Stimulated activated CD8-positive, alpha-beta memory T cell treated with anti-CD3 and anti-CD28 coated beads, Interleukin-7, amount 100 ng/mL, for 4 hours (primary cell): Measurements from ENCODE around the gene TMEM18.

Experiments
- DNase-seq, 2 donors: peaks; one replicate each; pipeline ENCODE4 v3.0.0-alpha.2; 2020; ENCODE audit warnings: low read depth in 2 of 2

Gene TMEM18

DNA sequence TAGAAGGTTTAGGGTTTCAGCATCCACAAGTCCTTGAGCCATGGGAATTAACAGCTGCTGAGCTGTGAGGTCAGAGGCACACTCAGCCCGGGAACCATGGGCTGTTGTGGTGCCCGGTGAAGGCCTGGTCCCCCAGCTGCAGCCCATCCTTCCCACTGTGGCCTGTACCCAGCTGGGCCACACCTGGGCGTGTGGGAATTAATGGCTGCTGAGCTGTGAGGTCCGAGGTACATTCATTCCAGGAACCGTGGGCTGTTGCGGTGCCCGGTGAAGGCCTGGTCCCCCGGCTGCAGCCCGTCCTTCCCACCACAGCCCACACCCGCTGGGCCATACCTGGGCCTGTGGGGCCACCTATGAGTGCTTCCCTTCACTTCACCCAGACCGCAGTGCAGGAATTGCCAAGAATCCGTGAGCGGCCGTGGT lies 25.2 kb downstream of the TMEM18 start:
- DNase-seq = no peak

DNA sequence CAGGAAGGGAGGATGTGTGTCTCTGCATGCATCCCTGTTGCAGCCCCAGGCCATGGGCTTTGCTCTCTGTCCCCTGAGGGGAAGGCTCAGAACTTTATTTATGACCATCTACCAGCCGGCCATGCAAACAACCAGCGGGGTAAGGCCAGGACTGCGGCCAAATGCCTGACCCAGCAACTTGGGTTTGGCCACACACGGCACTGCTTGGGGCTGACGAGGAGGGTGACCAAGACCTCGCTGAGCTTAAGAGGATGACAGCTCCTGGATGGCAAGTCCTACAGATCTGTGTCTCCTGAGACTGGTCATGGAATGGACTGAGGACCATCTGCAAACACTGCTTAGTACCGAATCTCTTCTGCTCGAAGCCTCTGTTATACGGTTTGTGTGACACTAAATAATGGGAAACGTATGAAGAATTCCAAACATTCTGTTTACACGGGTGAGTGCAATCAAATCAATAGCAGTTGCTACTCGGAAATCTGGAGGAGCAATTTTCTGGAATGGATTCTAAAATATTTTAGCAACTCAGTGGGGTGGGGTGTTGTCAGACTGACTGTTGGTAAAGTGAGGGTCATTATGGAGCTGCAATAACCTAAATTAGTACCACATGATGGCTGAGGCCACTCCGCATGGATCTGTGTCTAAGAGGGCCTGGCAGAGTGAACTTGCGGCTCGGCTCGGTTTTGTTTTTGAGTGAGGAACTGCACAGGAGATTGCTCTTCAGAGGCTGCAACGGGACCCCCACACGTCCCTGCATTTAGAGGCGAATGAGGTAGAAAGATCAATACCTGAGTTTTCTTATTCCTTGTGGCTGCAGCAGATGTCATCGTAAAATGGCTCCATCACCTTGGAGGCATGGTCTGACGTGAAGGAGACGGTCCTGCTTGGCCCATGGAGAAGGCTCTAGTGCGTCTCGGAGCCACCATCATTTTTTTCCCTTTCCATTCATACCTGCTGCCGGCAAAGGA lies 26.6 kb downstream of the TMEM18 start:
- DNase-seq = no peak

DNA sequence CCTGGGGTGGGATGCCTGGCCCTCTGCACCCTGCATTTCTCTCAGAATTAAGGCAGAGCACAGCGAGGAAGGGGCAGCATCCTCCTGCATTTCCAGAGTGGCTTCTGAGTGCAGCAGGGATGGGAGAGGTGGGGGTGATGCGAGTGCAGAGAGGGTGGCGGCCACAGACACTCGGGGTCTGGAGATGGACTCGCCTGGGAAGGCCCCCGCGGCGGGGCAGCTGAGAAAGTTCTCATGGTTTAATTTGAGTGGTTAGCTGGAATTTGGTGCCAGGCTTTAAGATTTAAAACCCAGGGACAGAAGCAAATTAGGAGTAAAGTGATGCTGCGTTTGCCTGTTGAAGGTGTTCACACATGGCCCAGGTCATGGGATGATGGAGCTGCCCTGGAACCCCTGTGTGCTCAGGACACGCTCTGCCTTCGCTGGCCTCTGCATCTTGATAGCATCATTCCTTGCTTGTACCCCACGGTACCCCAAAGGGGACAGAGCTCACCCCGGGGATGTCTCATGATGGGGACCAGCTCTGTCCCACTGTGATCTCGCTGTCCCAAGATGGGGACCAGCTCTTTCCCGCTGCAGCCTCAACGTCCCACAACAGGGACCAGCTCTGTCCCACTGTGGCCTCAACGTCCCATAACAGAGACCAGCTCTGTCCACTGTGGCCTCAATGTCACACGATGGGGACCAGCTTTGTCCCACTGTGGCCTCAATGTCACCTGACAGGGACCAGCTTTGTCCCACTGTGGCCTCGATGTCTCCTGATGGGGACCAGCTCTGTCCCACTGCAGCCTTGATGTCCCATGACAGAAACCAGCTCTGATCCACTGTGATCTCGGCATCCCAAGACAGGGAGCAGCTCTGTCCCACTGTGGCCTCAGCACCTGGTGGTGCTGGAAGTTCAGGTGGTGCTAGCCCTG lies 27.5 kb downstream of the TMEM18 start:
- no peak for DNase-seq

DNA sequence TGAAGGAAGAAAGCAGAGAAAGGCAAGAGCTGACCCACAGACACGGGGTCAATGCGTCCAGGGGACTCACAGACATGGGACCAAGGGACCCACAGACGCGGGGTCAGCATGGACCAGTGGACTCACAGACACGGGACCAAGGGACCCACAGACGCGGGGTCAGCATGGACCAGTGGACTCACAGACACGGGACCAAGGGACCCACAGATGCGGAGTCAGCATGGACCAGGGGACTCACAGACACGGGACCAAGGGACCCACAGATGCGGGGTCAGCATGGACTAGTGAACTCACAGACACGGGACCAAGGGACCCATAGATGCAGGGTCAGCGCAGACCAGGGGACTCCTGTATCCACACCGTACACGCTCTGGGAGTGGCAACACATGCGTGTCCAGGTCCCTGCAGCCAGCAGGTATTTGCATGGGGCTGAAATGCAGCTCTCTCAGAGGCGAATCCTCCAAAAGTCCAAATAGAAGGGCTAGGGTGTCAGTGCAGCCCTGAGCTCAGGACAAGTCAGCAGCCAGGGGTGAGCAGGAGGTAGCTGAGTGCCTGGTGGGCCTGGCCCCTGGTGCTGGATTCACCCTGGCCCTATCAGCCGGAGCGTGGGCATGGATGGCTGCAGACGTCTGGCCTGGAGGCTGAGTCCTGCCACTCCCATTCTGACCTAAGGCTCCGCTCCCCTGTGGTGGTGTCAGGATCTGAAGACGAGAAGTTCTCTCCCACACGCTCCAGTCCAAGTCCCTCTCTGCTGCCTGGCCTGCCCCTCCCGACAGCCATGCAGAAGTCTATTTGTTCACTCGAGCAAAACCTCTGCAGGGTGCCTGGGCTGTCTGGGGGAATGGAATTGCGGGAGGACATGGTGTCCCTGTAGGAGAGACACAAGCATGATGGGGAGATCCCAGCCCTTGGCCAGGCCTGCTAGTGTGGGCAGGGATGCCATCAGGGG lies 28.5 kb downstream of the TMEM18 start:
- DNase-seq = no peak

DNA sequence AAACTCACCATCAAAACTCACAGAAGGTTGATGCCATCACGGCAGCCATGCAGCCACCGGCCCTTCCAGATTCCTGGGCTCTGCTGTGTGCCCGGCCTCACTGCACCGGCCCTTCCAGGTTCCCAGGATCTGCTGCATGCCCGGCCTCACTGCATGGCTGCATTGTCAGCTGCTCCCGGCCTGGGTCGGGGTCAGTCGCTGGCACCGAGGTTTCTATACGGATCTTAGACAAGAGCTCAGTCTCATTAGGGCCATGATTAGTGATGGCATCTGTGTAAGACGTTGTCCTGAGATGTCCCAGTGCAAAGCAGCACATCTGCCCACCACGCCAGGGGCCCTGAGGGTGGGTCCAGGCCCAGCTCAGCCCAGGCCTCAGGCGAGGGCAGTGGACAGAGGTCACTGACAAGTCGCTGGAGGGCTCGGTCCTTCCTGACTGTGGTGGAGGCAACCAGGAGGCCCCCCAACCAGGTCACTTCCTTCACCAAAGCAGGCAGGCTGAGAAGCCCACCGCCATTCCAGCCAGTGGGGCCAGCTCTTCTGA lies 29.4 kb downstream of the TMEM18 start:
- no peak for DNase-seq

DNA sequence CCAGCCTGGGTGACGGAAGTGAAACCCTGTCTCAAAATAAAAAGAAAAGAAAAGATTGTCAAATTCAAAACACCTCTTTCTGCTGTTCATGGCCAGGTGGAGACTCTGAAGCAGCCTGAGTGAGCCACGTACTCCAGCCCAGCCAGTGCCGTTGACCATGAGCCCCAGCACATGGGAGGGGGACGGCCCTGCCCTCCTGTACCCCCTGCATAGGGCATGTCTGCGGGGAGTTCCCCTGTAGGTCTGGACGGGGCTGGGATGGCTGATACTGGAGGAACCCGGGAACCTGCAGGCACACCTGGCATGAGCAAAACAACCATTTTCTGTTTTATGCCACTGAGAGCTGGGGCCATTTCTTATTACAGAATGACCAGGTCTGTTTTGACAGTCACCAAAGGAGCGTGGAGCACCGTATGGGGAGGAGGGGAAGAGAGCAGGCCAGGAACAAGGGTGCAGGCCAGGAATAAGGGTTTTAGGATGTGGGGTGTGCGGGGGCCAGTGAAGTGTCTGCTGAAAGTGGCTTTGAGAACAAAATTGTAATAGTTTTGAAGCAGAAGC lies 30.1 kb downstream of the TMEM18 start:
- DNase-seq = no peak

DNA sequence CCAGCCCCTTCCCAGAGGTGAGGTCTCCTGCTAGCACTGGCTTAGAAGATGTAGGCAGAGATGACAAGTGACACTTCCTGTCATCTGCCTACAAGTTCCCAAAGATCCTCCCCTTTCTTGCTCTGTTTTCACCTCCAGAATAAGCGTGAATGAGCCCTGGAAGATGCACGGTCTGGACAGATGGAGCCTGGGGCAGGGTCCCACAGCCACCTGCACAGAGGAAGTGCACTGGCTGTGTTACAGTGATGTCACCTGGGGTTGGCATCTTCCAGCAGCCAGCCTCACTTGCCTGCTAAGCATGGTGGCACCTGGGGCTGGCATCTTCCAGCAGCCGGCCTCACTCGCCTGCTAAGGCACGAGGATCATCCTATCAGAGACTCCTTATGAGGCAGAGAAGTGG lies 32.3 kb downstream of the TMEM18 start:
- no peak for DNase-seq

DNA sequence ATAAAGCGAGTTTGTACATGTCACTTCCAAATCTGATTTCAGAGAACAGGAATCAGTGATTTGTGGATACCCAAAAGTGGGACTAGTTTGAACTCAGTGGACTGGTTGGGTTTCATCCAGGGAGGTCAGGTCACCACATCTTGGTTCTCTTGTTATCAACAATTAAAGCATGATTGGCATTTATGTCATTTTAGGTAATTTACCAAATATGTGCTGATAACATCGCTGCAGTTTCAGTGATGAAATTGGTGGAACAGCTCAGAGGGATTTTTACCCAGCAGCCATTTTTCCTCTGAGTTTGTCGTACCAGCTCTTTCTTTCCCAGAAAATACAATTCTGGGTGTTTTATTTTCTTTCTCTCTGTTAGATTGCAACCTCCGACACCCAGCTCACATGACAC lies 33.4 kb downstream of the TMEM18 start:
- no peak for DNase-seq

DNA sequence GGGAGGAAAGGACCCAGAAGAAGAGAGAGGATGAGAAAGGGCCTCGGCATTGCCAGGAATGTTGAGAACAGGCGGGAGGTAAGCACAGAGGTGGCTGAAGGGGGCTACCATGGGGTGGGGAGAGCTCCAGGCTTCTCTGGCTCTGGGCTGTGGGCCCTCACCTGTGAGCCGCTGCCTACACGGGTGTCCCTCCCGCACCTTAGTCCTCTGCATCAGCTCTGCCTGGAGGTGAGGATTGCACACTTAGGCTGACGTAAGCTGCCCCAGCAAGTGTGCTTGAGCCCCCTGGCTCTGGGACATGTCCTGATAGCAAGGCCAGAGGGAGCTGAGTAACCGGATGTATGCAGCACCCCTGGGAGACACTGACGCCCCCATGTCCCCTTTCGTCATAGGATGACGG lies 33.9 kb downstream of the TMEM18 start:
- no peak for DNase-seq

DNA sequence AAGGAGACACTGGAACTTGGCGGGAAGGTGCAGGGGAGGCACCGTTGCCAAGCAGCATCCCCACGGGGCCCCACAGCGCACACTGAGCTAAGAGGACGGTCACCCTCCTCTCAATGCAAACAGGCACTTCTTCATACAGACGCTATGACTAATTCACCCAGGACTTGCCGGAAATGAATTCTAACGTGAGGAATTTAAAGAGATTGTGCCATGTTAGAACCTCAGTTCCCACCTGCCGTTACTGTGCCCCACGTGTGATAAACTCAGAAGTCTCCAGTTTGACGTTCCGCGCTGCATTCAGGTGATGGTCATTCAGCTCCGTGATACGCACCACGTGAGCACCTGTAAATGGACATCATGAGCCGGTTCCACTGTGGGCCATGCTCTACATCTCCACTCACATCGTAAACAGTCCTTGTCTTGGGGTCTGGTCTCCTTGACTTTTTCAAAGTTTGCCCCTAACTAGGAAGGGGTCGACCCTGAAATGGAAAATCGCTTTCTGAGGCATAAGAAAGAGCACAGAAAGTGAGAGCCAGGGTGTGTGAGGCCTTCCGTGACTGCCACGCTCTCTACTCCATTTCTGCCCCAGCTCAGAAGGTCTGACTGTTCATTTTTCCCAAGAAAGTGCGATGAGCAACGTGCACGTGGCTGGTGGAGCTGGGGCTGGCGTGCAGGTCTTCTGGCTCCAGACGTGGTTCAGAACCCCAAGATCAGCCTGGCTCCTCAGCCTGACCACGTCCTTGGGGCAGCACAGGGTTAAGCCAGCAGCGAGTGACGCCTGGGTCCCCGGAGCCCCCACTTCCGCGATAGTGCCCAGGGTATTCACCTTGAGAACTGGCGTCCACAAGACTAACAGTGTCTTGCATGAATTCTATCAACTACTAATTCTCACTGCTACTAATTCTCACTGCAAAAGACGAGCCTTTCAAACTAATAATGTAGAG lies 35.1 kb downstream of the TMEM18 start:
- DNase-seq = no peak

DNA sequence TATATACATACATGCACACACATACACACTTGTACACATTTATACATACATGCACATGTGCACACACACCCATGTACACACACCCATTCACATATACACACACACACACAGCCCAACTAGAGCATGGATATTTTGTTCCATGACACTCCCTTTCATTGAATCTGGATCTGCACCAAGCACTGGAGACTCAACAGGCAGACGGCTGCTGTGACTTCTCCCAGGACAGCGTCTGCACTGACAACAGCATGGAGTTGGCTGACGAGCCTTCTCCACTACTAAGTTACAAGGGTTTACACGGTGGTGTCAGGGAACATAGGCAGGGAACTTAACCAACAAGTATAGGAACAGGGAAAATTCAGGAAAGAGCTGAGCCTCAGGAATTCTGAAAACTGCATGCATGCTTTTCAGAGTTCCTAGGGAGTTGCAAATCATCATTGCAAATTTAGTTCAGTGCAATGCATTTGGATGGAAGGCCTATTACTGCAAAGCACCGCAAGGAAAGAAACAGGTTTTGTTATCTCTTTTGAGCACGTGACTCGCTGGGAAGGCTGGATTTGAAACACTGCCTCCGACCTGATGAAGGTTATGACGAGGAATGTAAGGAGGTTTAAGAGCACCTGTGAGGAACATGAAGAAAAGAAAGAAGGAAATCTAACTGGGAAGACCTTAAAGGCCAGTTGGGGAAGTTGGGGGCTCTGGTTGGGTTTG lies 35.9 kb downstream of the TMEM18 start:
- DNase-seq = no peak

DNA sequence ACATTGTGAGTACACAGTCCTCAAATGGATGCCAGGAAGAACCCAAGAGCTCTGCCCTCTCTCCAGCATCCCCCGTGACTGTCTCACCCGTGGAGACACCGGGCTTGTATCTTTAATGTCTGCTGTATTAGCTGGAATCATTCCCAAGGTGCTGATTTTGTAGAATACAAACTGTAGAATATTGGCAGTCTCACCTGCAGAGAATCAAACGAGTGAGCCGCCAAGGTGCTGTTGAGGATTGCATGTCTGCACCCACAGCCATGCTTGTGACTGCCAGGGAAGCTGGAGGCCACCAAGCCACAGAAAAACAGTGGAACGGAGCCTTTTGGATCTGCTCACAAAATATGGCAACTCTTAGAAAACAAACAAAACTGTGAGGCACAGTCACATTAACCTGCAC lies 37.5 kb downstream of the TMEM18 start:
- DNase-seq = no peak

DNA sequence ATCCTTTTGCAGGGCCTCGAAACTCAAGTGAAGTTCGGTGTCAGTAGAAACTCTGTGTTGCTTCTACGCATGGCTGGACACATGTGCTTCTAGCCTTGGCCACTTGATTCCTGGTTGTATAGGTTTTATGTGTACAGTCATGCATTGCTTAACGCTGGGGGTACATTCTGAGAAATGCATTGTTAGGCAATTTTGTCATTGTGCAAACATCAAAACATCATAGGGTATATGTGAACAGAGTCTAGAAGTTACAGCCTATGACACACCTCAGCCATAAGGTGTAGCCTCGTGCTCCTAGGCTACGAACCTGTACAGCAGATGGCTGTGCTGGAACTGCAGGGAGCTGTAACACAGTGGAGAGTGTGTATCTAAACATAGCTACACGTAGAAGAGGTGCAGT lies 39.4 kb downstream of the TMEM18 start:
- DNase-seq = no peak

DNA sequence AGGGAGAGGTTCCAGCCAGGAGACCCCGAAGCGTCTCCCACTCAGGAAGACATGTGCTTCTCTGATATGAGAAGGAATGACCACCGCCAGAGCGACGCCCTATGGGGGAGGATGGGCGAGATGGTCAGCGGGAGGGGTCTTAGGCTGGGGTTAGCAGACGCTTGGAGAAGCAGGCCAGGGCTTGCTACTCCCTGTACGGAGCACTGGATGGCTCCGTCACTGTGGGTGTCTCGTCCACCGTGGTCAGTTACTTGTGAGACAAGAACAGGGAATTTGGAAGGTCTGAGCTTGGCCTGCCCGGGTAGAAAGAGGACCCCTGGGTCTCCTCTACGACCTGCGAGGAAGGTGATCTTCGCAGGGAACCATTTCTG lies 39.8 kb downstream of the TMEM18 start:
- no peak for DNase-seq

DNA sequence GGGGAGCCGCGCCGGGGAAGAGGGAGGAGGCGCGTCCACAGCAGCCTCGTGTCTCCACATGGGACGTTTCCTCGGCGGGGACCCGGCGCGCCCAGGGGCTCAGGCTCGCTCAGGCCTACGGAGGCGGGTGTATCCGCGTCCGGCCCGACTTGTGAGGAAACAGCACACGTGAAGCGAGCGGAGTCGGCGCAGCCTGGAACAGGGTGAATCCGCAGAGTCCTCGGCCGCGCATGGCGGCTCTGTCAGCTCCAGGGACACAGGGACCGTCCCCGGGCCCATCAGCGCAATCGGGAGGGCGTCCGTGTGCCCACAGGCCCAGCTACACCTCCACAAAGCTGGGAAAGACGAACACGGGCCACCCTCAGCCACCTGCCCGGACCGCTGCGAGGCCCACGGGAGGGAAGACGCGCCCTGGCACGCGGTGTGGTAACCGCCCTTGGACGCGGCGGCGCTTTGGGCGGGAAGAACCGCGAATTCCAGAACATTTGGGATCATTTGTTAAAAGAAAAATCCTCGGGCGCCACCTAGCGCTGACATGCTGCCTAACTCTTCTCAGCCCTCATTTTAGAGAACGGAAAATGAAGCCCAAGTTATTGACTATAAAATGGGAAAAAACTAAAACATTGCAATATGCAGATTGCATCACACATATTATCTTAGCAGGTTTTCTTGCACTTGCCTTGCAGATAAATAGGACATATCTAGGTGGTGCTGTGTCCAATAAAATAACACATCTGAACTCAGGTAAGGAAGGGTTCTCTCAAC lies 40.4 kb downstream of the TMEM18 start:
- no peak for DNase-seq

DNA sequence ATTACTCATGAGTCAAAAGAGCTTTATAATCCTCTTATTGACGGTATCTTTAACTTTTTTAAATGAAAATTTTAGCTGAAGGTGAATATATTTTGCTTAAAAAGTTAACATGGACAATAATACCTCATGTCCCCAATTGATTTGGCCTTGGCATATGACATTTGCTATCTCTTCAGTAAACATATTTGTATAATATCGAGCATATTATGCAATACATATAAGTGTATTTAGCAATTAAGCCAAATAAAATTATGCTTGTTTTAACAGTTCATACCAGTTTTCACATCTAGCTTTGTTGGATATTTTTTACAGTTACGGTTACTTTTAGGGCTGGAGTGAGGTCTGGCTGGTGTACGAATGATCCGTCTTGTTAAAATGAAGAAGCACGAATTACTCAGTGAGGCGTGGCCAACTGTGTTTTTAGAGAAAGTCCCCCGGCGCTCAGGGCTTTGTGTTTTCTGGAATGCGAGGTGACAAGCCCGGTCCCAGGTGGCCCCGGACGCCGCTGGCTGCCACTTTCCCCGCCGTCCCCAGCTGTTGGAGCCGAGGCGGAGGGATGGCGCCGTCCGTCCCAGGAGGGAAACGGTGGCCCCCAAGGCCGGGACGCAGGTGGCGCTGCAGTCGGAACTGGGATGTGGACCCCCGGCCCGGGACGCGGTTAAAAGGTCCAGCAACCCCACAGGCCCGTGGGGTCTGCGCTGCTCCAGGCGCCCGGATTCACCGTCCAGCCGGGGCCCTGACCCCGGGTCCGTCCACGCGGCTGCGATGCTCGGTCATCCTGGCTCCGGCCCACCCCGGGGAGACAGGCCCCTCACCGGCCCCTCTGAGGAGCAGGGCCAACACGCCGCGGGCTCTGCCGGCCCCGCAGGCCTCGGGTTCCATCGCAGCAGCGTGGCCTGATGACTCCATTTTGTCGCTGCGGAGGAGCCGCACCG lies 41.3 kb downstream of the TMEM18 start:
- no peak for DNase-seq
